Panc1 (cell line): ENCODE measurements around the gene EIF3L.

Source experiments
- CTCF ChIP-seq: fragments of 450-650 bp; IDR thresholded peaks from 2 replicates; pipeline ENCODE4 v1.5.1; 2017; ENCODE audit warnings: mild to moderate bottlenecking
- TCF7L2 ChIP-seq: IDR thresholded peaks from 2 replicates; pipeline ENCODE4 v1.6.1; 2011; ENCODE audit warnings: mild to moderate bottlenecking, low read depth, low read length, inconsistent platforms

DNA sequence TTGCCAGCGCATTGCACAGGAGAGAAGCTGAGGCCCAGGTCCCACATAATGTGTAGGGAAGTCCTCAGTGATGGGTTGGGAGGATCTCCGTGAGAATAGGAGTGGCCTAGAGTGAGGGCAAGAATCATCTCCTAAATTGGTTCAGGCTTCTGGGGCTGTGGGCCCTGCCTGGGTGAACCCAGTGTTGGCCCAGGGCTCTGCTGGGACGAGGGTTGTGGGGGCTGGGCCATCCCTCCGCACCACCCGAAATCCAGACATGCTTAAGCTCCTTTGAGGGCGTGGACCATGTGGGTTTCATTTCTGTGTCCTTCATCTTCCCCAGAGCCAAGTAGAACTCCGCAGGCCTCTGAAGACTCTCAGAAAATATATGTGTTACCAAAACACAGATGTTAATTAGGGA, 60.5 kb downstream of the EIF3L start:
- TF ChIP-seq TCF7L2 (no peak), CTCF (no peak)
